HG03139 (cell line): ENCODE data around the gene MTG1.
"Not testable (repeated sequence)": the region's sequence is repeated elsewhere in the genome, so short reads cannot be mapped to it uniquely, and the experiment has no call there.

Experiments
- ATAC-seq: cut with Tn5 transposase; IDR thresholded peaks from one replicate; pipeline ENCODE4 v1.9.1; 2021; ENCODE audit not compliant: unreplicated experiment

MTG1 gene

DNA sequence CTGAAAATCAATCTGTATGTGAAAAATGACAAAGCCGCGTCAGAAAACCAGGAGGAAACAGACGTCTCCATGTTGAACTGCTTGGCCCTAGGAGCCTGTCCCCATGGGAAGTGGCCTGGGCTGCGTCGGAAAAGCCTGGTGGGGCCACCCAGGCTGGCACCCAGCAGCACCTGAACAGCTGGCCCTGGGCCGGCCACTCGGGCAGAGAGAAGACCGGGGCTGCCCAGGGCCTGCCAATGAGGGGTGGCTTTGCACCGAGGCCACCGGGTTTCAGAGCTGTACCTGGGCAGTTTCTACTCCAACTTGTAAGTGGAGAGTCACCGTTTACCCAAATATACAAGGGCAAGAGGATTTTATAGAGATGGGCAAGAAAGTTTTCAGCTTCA, 35.0 kb upstream of the MTG1 start:
- ATAC-seq = no peak

- no peak for ATAC-seq
These were observed 34.4 kb upstream of the MTG1 start for GRCh38 chr10:133359554-133359971.

- ATAC-seq = no peak
These were observed 33.9 kb upstream of the MTG1 start for GRCh38 chr10:133359972-133360610.

- ATAC-seq = no peak
These were observed 32.7 kb upstream of the MTG1 start for GRCh38 chr10:133361227-133361626.

GRCh38 chr10:133361773-133362441, 32.0 kb upstream of the MTG1 start:
- no peak for ATAC-seq

DNA sequence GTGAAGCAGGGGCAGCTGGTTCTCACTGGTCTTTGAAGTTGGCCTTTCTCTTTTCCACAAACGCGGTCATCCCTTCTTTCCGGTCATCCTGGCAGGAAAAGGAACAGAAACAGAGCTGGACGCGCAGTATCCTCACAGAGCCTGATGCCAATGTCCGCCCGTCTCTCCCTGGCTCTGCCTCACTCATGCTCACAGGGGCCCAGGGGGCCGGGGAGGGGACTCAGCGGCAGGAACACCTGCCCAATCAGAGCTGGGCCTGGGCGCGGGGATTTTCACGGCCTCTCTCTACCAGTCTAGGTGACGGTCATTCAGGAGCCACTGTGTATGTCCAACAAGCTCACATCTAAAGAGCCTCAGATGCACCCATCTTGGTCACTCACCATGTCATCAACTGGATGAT, 31.1 kb upstream of the MTG1 start:
- no peak for ATAC-seq

- no peak for ATAC-seq
These were observed 29.1 kb upstream of the MTG1 start for GRCh38 chr10:133364645-133365431.

GRCh38 chr10:133365461-133366129, 28.4 kb upstream of the MTG1 start:
- ATAC-seq = no peak

GRCh38 chr10:133366130-133366478, 27.9 kb upstream of the MTG1 start:
- no peak for ATAC-seq

DNA sequence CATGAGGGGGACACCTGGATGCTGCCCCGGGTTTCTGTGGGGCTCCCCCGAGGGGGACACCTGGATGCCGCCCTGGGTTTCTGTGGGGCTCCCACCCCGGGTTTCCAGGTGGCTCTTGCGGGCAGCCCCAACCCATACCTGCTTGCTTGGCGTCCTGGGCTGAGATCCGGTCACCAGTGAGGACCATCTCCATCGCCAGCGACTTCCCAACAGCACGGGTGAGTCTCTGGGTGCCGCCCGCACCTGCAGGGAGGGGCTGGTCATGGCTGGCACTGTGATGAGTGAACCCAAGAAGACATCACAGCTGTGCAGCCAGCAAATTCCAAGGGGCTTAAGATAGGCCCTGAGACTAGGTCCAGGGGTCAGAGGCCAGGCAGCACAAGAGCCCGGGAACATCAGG, 27.2 kb upstream of the MTG1 start:
- no peak for ATAC-seq

DNA sequence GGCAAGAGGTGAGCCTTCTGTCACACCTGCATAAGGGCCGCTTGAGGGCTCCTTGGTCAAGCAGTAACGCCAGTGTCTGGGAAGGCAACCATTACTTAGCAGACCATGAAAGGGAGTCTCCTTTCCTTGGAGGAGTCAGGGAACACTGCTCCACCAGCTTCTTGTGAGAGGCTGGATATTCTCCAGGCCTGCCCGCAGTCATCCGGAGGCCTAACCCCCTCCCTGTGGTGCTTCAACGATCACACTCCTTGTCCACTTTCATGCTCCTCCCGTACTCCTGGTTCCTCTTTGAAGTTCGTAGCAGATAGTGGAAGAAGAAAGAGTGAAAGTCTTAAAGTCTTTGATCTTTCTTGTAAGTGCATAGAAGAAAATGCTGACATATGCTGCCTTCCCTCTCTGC, 26.5 kb upstream of the MTG1 start:
- ATAC-seq = not testable (repeated sequence)

DNA sequence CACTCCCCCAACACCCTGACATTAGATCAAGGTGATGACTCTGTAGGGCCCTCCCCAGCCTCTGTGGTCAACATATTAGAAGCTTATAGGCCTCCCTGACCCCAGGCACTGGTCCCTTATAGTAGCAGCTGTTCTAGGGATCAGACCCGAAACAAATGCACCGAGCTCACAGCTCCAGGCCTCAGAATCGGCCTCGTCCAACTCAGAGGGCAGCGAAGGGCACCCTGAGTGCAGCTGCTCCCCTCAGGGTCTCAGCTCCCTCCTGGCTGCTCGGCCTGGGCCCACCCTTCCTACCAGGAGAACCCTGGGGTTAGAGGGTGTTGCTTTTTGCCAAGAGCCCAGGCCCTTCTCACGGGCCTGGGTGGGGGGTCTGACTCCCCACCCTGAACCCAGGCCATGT, 25.8 kb upstream of the MTG1 start:
- ATAC-seq = no peak

- ATAC-seq = no peak
These were observed 23.7 kb upstream of the MTG1 start for GRCh38 chr10:133370030-133370786.

- no peak for ATAC-seq
These were observed 21.4 kb upstream of the MTG1 start for GRCh38 chr10:133372507-133372906.

- ATAC-seq = peak; percentile 92
These were observed 20.5 kb upstream of the MTG1 start, which contains the start of gene ECHS1 for GRCh38 chr10:133373174-133374090. ECHS1 (minus strand) TSS chr10:133373354; CDS start chr10:133373333, 21 bp downstream.

DNA sequence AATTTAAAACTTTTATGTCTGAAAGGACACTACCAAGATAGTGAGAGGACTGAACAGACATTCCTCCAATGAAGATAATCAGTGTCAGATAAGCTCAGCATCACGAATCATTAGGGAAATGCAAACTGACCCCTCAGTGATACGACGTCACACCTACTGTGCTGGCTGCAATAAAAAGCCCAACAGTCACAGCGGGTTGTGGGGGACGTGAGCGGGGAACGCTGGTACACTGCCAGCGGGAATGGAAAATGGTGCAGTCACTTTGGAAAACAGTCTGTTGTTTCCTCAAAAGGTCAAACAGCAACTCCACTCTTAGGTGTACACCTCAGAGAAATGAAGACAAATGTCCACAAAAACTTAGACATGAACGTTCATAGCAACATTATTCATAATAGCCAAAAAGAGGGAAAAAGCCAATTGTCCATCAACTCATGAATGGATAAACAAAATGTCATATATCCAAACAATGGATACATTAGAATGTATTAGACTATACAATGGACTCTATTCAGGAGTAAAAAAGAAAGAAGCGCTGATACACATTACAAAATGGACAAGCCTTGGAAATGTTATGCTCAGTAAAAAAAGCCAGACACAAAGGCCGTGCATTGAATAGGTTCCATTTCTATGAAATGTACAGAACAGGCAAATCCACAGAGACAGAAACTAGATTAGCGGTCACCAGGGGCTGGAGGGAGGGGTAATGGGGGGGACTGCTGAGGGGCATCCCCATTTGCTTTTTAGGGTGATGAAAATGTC, 18.4 kb upstream of the MTG1 start:
- ATAC-seq = no peak

DNA sequence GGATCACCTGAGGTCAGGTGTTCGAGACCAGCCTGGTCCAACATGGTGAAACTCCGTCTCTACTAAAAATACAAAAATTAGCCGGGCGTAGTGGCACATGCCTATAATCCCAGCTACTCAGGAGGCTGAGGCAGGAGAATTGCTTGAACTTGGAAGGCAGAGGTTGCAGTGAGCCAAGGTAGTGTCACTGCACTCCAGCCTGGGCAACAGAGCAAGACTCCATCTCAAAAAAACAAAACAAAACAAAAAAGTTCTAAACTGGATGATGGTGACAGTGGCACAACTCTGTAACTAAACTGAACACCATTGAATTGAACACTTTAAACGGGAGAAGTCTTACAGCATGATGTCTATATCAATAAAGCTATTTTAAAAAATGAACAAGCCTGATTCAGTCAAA, 17.8 kb upstream of the MTG1 start:
- not testable (repeated sequence) for ATAC-seq

DNA sequence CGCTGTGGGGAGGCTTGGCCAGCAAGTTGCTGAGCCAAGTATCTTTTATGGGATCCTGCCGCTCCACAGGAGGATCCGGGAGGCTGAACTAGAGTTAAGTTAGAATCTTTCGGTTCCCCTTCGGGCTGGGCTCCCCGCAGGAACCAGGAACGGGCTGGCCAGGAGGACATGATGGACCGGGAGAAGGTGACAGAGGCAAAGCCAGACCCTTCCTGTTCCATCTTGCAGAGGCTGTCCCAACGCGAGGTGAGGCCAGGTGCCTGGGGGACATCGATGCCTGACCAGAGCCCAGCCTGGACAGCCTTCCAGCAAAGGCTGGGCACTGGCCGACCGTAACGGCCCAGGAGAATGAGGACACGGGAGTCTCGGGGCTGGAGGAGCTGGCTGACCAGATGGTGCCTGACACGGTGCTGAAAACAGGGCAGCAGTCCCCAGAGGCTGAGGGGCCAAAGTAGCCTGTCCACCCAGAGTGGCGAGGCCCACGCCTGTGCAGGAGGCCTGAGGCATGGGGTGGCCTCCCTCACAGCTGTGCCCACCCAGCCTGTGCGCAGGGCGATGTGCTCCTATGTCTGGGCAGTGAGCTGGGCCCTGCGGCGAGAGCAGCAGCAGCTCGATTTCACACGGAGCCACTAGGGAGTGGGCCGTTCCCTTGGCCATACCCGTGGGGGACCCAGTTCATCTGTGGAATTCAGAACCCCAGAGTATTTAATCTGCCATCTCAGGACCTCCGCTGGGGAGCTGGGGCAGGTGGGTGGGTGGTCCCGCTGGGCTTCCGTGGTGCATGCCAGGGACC, 16.7 kb upstream of the MTG1 start:
- no peak for ATAC-seq
